NCI-H146 treated with DMSO at 0.1 percent for 48 hours (cell line): ENCODE measurements around the gene ATG7.

Experiments used
- DNase-seq: peaks from one replicate; lab custom pipeline; 2025; ENCODE audit not compliant: unreplicated experiment; lab: John Stamatoyannopoulos, UW

The ATG7 gene, protein sequence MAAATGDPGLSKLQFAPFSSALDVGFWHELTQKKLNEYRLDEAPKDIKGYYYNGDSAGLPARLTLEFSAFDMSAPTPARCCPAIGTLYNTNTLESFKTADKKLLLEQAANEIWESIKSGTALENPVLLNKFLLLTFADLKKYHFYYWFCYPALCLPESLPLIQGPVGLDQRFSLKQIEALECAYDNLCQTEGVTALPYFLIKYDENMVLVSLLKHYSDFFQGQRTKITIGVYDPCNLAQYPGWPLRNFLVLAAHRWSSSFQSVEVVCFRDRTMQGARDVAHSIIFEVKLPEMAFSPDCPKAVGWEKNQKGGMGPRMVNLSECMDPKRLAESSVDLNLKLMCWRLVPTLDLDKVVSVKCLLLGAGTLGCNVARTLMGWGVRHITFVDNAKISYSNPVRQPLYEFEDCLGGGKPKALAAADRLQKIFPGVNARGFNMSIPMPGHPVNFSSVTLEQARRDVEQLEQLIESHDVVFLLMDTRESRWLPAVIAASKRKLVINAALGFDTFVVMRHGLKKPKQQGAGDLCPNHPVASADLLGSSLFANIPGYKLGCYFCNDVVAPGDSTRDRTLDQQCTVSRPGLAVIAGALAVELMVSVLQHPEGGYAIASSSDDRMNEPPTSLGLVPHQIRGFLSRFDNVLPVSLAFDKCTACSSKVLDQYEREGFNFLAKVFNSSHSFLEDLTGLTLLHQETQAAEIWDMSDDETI

DNA sequence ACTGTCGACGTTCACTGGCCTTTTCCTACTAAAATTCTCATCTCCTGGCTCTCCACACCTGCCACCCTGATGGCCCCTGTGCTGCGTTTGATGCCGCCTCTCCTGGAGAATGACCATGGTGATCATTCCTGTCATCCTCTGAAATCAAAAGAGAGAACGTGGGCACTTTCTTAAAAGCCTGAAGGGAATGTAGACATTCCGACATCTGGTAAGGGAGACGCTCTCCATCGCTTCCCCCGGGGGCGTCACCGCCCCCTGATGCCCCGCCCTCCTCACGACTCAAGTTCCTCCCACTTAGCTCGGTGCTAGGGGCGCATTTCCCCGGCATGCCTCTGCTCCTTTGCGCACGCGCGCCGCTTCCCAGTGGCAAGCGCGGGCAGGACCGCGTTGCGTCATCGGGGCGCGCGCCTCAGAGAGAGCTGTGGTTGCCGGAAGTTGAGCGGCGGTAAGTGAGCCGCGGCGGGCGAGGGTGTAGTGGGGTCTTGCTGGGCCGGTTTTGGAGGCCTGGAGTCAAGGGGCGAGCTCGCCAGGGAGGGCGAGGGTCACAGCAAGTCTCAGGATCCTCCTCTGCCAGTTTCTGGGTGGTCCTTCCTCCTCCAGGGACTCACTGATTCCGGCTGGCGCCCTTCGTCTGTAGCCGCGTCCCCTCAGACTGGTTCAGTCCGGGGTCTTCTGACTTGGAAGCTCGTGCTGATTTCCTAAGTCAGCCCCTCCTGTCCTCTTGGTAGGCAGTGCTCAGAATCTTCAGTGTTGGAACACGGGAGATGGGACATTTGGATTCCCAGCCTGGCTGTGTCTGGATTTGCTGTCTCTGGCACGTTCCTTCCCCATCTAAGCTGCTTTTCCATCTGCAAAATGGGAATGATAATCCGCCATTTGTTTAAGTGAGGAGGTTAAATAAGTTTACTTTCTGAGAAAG lies at the start of gene ATG7:
Gene ATG7 (plus strand): TSS at position 412 of the 919 bp plus-strand sequence. CDS start 26,299 bp downstream, outside the sequence.
- peak; percentile 82 for DNase-seq

DNA sequence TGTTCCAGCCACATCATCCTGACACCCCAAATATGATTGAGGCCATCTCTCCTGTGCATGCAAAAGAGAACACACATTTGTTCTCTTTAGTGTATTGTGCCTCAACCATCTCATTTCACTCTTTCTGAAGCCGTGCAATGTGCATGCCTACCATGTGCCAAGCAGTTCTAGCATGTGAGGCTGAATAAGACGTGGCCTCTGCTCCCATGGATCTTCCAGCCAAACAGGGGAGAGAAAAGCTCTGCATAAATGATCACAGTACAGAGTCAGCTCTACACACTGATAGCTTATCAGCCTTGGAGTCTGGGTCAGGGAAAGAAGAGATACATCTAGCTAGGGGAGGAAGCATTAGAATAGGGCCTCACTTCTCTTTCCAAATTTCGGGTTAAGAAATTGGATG lies 48.2 kb upstream of the ATG7 start:
- DNase-seq: no peak

DNA sequence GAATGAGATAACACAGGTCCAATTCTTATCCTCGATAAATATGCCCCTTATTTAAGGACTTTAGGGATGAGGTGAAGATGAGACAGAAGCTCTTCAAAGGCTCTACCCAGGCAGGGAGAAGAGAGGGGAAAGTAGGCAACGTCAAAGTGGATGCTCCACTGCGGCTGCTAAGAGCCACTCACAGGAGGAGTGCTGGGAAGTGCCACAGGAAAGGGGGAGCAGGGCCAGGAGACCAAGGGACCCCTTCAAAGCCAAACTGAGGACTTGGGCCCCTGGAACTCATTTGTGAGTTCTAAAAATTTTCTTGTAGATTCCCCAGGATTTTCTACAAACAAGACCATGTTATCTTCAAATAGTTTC lies 47.3 kb upstream of the ATG7 start:
- DNase-seq: no peak

DNA sequence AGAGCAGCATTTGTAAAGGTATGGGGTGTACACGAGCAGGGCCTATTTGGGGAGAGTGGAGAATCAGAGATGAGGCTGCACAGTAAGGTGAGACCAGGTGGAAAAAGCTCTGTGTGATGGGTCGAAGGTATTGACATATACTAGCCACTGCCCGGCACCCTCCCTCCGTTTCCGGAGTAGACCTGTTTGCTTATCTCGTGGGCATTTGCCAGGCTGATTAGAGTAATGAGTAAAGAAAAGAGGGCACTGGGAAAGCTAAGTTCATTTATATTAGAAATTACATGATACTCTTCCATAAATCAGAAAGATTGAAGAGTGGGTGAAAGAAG lies 46.2 kb upstream of the ATG7 start:
- DNase-seq: no peak

DNA sequence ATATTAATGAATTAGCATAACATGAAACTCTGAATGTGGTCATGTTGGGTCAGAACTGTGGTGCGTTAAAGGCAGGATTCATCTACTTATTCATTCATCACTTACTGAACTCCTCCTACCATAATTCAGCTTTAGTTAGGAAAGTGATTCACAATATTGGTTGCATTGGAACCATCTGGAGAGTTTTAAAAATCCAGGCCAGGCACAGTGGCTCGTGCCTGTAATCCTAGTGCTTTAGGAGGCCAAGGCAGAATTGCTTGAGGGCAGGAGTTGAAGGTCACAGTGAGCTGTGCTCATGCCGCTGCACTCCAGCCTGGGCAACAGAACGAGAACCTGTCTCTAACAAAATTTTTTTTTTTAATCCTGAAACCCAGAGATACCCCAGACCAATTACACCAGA lies 44.2 kb upstream of the ATG7 start:
- no peak for DNase-seq

DNA sequence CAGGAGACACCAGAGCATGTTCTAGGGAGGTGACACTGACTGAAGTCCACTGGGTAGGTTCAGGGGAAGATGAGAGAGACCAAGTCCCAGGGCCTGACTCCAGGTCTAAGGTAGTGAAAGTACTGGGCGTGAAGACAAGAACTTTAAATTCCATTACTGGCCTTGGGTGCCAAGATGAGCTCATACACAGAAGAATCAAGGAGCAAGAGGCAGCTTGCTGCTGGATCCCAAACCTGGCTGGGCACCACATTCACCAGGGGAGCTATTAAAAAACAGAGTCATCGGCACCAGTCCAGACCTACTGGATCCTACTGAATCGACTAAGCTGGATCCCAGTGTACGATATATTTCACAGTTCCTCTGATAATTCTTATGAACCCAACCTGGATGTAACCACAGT lies 42.1 kb upstream of the ATG7 start:
- DNase-seq: no peak

DNA sequence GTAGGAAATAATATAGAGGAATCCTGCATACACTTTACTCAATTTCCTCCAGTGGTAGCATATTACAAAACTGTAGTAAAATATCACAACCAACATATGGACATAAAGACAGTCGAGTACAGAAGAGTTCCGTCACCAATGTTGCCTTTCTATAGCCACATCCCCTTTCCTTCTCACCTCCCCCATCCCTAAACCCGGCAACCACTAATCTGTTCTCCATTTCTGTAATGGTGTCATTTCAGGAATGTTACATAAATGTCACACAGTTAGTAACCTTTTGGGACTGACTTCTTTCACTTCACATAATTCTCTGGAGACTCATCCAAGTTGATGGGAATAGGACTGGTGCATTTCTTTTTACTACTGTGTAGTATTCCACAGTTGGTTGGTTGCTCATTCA lies 41.4 kb upstream of the ATG7 start:
- DNase-seq: no peak

DNA sequence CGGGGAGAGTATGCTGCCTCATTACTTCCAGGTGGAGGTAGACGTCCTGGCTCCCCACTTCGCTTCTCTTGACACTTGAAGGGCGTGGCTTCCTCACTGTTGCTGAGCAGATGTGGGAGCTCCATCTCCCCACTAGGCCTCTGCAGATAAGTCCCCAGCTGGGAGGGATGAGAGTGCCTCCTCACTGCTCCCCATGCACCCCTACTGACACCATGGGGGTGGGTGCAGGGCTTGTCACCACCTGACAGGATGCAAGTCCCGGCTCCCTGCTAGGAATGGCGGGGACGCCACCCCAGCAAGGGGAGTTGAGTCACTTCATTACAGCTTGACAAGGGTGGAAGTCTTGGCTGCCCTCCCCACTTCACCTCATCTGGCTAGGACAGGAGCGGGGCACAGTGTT lies 36.8 kb upstream of the ATG7 start:
- no peak for DNase-seq

DNA sequence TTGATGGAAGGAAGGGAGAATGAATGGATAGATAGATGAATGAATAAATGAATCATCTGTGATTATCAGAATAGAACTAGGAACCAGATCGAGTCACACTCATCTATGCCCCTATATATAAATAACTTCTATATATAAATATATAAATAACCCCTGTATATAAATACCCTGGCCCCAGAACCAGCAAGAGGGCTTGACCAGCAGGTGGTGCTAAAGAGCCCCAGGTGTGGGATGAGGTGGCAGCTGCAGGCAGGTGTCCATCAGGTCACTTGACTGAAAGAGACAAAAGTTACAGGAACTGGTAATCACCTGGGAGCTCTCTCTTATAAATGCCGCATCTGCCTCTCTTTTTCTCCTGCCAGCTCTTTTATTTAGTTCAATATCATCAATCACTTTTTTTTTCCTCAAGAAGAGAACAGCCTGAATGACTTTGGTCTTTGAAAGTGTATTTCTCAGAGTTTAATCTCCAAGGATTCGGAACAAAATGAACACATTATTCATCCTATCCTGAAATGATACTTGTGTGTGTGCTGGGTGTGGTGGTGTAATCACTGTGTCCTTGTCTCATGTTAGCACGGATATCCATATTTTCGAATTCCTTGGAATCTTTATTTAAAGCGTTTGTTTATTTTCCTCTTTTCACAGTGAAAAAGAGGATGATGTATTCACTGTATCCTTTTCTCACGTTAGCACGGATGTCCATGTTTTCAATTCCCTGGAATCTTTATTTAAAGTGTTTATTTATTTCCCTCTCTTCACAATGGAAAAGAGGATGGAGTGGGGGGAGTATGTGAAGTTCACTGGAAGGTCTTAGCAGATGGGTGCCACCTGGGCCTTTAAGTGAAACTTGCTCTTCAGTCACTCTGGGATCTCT lies 35.4 kb upstream of the ATG7 start:
- DNase-seq: peak; percentile 12

DNA sequence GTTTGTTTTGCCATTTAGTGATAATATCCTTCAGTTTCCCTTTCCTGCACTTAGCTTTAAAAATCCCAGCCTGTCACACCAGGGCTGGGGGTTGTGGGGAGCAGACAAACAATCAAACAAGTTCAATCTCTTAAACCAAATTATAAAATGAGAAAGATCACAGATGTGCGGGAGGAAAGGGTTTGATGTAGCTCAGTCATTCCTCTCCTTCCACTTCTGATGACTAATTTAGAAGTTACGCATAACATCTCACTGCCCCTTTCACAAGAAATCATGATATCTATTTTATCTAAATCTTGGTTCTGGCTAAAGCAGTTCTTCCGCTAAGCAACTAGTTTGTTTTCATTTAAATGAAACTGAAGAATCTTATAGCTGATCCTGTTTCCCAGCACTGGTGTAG lies 34.1 kb upstream of the ATG7 start:
- DNase-seq: no peak

DNA sequence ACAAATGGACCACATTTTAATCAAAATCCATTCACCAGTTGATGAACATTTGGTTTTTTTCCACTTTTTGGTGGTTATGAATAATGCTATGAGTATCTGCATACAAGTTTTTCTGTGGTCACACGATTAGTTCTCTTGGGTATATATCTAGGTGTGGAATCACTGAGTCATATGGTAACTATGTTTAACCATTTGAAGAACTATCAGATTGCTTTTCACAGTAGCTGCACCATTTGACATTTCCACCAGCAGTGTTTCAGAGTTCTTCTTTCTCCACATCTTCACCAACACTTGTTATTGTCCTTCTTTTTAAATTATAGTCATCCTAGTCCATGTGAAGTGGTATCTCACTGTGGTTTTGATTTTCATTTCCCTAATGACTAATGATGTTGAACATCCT lies 33.3 kb upstream of the ATG7 start:
- DNase-seq: no peak

DNA sequence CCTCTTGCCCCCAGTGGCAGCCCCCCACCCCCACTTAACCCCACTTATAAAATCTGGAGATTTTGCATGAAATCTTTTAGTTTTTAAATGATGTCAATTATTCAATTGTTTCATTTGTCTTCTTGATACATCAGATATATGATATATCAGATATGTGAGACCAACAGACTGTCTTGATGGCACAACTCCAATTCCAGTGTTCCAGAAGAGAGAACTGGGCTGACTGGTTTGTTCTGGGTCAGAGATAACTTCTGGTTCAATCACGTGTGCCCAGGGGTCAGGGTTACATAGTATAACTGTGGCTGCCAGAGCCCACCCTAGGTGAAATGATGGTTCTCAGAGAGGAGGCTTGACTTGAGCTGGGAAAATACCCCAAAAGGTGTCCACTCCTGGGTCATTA lies 32.4 kb upstream of the ATG7 start:
- DNase-seq: no peak

DNA sequence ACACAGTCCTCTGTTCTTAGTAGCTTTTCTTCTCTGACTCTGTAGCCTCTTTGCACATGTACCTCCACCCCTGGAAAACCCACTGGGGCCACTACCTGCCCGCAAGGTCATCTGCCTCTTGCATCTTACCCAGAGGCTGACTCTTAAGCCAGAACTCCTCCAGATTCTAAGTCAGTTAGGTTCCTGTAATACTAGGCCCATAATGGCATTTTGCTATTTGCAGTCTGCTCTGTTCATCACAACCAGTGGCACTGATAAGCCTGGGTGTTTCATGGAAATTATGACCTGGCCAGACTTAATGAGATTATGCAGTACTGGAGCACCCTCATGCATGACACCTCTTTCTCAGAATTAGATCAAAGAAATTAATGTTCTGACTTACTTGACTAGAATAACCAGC lies 31.7 kb upstream of the ATG7 start:
- no peak for DNase-seq

DNA sequence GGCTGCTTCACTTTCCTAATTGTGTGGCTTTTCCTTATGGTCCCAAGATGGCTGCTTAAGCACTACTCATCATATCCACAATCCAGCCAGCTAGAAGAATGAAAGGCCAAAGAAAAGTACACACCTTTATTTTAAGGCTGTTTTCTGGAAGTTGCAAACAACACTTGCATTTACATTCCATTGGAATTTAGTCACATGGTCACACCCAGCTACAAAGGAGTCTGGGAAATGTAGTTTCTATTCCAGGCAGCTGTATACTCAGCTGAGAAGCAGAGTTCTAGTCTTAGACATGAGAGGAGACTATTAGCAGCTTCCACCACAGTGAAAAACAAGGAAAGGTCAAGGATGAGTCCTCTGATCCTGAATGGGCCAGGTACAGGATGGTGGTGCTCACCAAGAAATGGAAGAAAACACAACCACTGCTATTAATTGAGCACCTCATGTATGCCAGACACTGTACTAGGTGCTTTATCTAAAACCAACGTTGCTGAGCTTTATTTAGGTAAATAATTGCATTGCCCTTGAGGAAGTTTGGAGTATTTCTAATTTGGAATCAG lies 28.0 kb upstream of the ATG7 start:
- DNase-seq: no peak

DNA sequence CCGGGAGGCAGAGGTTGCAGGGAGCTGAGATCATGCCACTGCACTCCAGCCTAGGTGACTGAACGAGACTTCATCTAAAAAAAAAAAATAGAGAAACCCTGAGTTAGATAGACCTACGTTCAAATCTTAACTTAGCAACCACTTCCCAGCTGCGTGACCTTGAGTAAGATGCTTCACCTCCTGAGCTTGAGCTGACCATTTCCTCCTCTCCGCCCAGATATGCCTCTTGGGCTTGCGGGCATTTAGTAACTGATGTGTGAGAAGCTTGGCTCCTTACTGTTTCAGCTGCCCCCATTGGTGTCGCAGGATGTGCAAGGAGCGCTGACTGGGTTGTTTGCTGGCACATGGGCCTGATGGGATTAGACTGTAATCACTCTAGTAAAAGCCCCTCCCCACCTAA lies 26.9 kb upstream of the ATG7 start:
- DNase-seq: no peak

DNA sequence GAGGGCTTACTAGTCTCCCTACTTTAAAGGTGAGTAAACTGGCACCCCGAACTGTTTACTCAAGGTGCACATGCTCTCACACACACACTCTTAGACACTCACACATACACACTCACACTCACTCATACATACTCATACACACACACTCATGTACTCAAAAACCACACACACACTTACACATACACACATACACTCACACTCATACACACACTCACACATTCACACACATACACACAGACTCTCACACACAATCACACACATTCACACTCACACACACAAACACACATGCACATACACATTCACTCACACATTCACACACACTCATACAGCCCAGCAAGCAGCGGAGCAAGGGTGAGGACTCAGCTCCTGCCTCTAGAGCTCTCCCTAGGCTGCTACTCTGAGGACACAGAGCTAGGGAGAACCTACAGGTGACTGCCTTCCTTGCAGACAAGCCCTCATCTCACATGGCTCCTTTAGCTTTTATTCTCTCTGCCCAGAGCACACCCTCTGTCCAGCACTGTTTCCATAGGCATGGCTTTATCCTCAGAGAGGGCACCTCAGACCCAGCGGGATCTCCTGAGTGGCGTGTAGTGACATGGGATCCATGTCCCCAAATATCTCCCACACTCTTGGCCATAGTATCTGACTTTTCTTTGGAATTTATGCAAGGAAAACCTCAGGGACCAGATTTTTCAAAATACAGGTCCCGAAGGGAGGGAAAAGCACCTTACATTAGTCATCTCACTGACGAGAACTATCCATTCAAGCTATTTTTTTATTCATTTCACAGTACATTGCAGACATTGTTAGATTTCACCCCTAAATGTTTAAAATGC lies 26.2 kb upstream of the ATG7 start:
- DNase-seq: no peak

DNA sequence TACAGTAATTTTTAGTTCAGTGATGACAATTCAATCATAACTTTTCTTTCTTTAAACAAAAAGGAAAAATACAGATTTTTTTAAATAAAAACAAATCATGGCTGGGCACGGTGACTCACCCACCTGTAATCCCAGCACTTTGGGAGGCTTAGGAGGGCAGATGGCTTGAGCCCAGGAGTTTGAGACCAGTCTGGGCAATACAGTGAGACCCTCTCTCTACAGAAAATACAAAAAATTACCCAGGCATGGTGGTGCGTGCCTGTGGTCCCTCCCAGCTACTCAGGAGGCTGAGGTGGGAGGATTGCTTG lies 25.6 kb upstream of the ATG7 start:
- no peak for DNase-seq

DNA sequence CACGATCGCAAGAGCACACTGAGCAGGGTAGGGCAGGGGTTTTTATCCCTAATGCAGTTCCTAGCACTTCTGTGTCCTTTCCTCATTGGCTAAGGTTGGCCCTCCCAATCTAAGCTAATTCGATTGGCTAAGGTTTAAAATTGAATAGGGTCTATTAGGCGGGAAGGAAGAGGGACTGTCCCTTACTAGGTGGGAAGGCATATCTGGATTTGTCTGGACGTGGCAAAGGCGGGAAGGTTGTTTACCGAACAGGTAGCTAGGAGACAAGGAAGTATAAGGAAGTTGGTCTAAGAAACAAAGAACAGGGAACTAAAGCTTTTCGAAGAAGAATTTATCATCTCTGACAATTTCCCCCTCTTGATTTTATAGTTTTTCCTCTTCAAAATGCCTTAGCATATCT lies 24.8 kb upstream of the ATG7 start:
- no peak for DNase-seq

DNA sequence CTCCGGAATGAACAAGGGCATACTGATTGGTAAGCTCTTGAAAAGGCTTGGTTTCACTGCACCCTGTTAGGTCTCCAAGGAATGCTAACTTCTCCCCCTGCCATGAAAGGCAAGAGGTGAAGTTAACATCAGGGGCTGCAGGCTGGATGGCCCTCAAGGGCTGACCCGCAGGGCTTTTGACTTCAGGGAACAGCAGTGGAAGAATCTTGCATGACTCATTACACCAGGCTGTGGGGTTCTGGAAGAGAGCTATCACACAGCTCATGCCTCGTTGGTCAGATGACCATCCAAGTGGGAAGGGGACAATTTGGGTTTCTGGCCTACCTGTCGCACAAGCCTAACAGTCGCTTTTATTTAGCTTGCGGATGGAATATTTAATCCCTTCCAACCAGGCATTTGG lies 23.6 kb upstream of the ATG7 start:
- no peak for DNase-seq
